ENCODE results near the gene GIMAP8.

DNA sequence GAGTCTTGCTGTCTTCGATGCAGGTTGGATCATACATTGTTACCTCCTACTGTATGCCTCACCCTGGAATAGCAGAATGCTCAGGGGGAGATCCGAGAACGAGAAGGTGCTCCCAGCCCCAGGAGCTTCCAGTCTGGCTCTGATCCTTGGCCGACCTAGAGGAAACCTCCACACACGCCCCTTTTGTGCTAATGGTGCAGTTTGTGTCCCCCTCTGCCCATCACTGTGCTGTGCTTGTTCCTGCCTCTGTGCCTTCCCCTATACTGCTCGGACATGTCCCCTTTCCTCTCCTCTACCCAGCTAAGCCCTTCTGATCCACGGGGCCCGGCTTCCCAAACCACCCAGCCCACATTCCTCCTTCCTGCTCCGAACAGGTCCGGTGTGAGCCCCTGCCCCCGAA lies 38.8 kb upstream of the GIMAP8 start:
- TF ChIP-seq EZH2 (IDR thresholded peaks at IDR 0.05; ENCODE audit: insufficient read depth, poor library complexity, severe bottlenecking) (no peak), EZH2phosphoT487 (IDR thresholded peaks at IDR 0.05; ENCODE audit: insufficient read depth, low read depth) (no peak)

Measured in GM23248 (cell line).